Liver (tissue), 9 donors: ENCODE results near the gene AAMDC. TPM values are rescaled to one million over a fixed set of nuclear protein-coding genes. Genes with fewer than 3 reads are reported as not detected.

ENCODE experiments used
- DNase-seq: peaks from one replicate; pipeline ENCODE4 v3.0.0-alpha.2; 2017; ENCODE audit warnings: low spot score
- H3K27ac ChIP-seq, 2 donors: one replicate each; pipeline ENCODE4 v1.7.0; 2013; ENCODE audit warnings: inconsistent platforms in 2 of 2, low read length in 2 of 2, control low read depth in 1 of 2, low read depth in 1 of 2, mild to moderate bottlenecking in 1 of 2
- H3K27me3 ChIP-seq, 4 donors: one replicate each; pipeline versions ENCODE4 v1.6.1 to v1.7.0; 2013; ENCODE audit warnings: low read length in 3 of 4, inconsistent platforms in 1 of 4, mild to moderate bottlenecking in 1 of 4, moderate library complexity in 1 of 4; ENCODE audit not compliant: control insufficient read depth in 4 of 4, insufficient read depth in 4 of 4
- H3K36me3 ChIP-seq, 4 donors: one replicate each; pipeline versions ENCODE4 v1.6.1 to v1.7.0; 2013; ENCODE audit warnings: low read length in 3 of 4, mild to moderate bottlenecking in 3 of 4, low read depth in 1 of 4, moderate library complexity in 1 of 4; ENCODE audit not compliant: control insufficient read depth in 4 of 4, insufficient read depth in 3 of 4
- H3K4me1 ChIP-seq, 4 donors: one replicate each; pipeline versions ENCODE4 v1.6.1 to v1.7.0; 2013; ENCODE audit warnings: low read length in 3 of 4, mild to moderate bottlenecking in 3 of 4, moderate library complexity in 1 of 4; ENCODE audit not compliant: control insufficient read depth in 4 of 4, insufficient read depth in 4 of 4
- H3K4me3 ChIP-seq, 3 donors: one replicate each; pipeline versions ENCODE4 v1.6.1 to v1.7.0; 2013; ENCODE audit warnings: low read length in 3 of 3, control low read depth in 1 of 3, low read depth in 1 of 3, mild to moderate bottlenecking in 1 of 3
- H3K9ac ChIP-seq, 2 donors: one replicate each; pipeline ENCODE4 v1.7.0; 2013; ENCODE audit warnings: low read length in 2 of 2, mild to moderate bottlenecking in 2 of 2, moderate library complexity in 2 of 2, control low read depth in 1 of 2, low read depth in 1 of 2
- H3K9me3 ChIP-seq, 4 donors: one replicate each; pipeline versions ENCODE4 v1.6.1 to v1.7.0; 2013; ENCODE audit warnings: low read length in 3 of 4; ENCODE audit not compliant: control insufficient read depth in 4 of 4
- ATF3 ChIP-seq: IDR thresholded peaks from 2 replicates; pipeline ENCODE4 v1.6.1; 2016; ENCODE audit warnings: antibody characterized with exemption
- CTCF ChIP-seq: fragments of 150-350 bp; IDR thresholded peaks from 2 replicates; pipeline ENCODE4 v1.5.1; 2017; ENCODE audit warnings: improper control_type of control experiment, low read depth, low read length; ENCODE audit not compliant: missing input control
- FOXA1 ChIP-seq: IDR thresholded peaks from 2 replicates; pipeline ENCODE4 v1.6.1; 2016; ENCODE audit warnings: antibody characterized with exemption
- FOXA2 ChIP-seq: IDR thresholded peaks from 2 replicates; pipeline ENCODE4 v1.6.1; 2016; ENCODE audit warnings: antibody characterized with exemption
- GABPA ChIP-seq, 2 donors: IDR thresholded peaks in 1 of 2; conservative IDR thresholded peaks in 1 of 2; 2 replicates each; pipeline ENCODE4 v1.6.1; 2016; ENCODE audit warnings: antibody characterized with exemption in 2 of 2, mild to moderate bottlenecking in 1 of 2, moderate library complexity in 1 of 2
- HNF4A ChIP-seq, 2 donors: conservative IDR thresholded peaks; 2 replicates each; pipeline ENCODE4 v1.6.1; 2016; ENCODE audit warnings: antibody characterized with exemption in 2 of 2, mild to moderate bottlenecking in 2 of 2
- HNF4G ChIP-seq: IDR thresholded peaks from 2 replicates; pipeline ENCODE4 v1.6.1; 2016; ENCODE audit warnings: antibody characterized with exemption
- JUND ChIP-seq, 2 donors: IDR thresholded peaks; 2 replicates each; pipeline ENCODE4 v1.6.1; 2016; ENCODE audit warnings: antibody characterized with exemption in 2 of 2
- MAX ChIP-seq: IDR thresholded peaks from 2 replicates; pipeline ENCODE4 v1.6.1; 2016; ENCODE audit warnings: antibody characterized with exemption
- NR2F2 ChIP-seq: IDR thresholded peaks from 2 replicates; pipeline ENCODE4 v1.6.1; 2016; ENCODE audit warnings: antibody characterized with exemption
- REST ChIP-seq: IDR thresholded peaks from 2 replicates; pipeline ENCODE4 v1.6.1; 2016; ENCODE audit warnings: antibody characterized with exemption, mild to moderate bottlenecking
- RXRA ChIP-seq, 2 donors: IDR thresholded peaks; 2 replicates each; pipeline ENCODE4 v1.6.1; 2017 to 2018; ENCODE audit warnings: antibody characterized with exemption in 2 of 2, mild to moderate bottlenecking in 1 of 2
- SP1 ChIP-seq: IDR thresholded peaks from 2 replicates; pipeline ENCODE4 v1.6.1; 2018; ENCODE audit warnings: antibody characterized with exemption, mild to moderate bottlenecking
- YY1 ChIP-seq: IDR thresholded peaks from 2 replicates; pipeline ENCODE4 v1.6.1; 2016; ENCODE audit warnings: antibody characterized with exemption, mild to moderate bottlenecking
- ZBTB33 ChIP-seq: IDR thresholded peaks from 2 replicates; pipeline ENCODE4 v1.6.1; 2016; ENCODE audit warnings: antibody characterized with exemption
- WGBS: extraction: QIAGEN DNeasy Blood & Tissue Kit; methylation state at CpG from one replicate; pipeline ENCODE4 v1.1.7; 2013; 5-methylcytosine and 5-hydroxymethylcytosine counted together
- polyA plus RNA-seq, 2 donors: library from polyadenylated mRNA; stranded (reverse) in 1 of 2; unstranded in 1 of 2; fragments of 200-250 nt in 1 of 2; fragments of >200 nt in 1 of 2; fragmentation: Nextera tagmentation in 1 of 2; extraction: Ambion mirVana in 1 of 2; gene quantifications; one replicate each; pipeline versions ENCODE4 v1.2.1 to v1.2.3, GENCODE V29; 2013 to 2015
- total RNA-seq, 2 donors: library from RNA; depleted of rRNA; stranded (reverse); fragments of >200 nt; gene quantifications; one replicate each; pipeline ENCODE4 v1.2.3, GENCODE V29; 2014
- donor health status: healthy.
- donor health status: healthy.
- donor health status: healthy.
- donor health status: healthy.
- donor health status: healthy.

Gene AAMDC
- total and polyA plus RNA-seq, 4 donors, result 7.4 to 31.1 (median 13.7) TPM

- TF ChIP-seq REST (no peak), YY1 (no peak), JUND (IDR thresholded peaks at IDR 0.05) (no peak), RXRA (IDR thresholded peaks at IDR 0.05) (no peak)
Observed at GRCh38 chr11:77806415-77806814, 14.5 kb upstream of the AAMDC start (continued).

GRCh38 chr11:77806993-77807392 lies 14.0 kb upstream of the AAMDC start:
- no peak for DNase-seq

GRCh38 chr11:77813256-77813655 lies 7.7 kb upstream of the AAMDC start:
- 98% methylated on average over 9 of the region's 9 CpGs for WGBS
- no peak for TF ChIP-seq FOXA1
- no peak for TF ChIP-seq HNF4A (conservative IDR thresholded peaks at IDR 0.05)
- TF ChIP-seq FOXA2, result no peak
- TF ChIP-seq YY1, result no peak
- no peak for TF ChIP-seq HNF4G
- no peak for TF ChIP-seq GABPA (IDR thresholded peaks at IDR 0.05 in 1 of 2, conservative IDR thresholded peaks at IDR 0.05 in 1 of 2)
- TF ChIP-seq REST, result no peak
- no peak for TF ChIP-seq ATF3
- TF ChIP-seq SP1, result no peak
- no peak for TF ChIP-seq NR2F2
- TF ChIP-seq JUND (IDR thresholded peaks at IDR 0.05), result no peak
- TF ChIP-seq CTCF, result no peak
- TF ChIP-seq ZBTB33, result no peak
- no peak for TF ChIP-seq RXRA (IDR thresholded peaks at IDR 0.05)

More at GRCh38 chr11:77806993-77807392, 14.0 kb upstream of the AAMDC start:
- H3K27me3 ChIP-seq, result no peaks in the 10 kb centered on the region
- peaks cover 0 to 2% (median 0%) of the 10 kb centered on the region in 4 donors for H3K36me3 ChIP-seq
- peaks cover 0 to 2% (median 0%) of the 10 kb centered on the region in 4 donors for H3K4me1 ChIP-seq
- H3K9ac ChIP-seq, result no peak overlapping the region
- no peak overlapping the region for H3K4me3 ChIP-seq
- no peak overlapping the region for H3K27ac ChIP-seq
- H3K9me3 ChIP-seq, result no peaks in the 10 kb centered on the region
- no peak for TF ChIP-seq MAX
- TF ChIP-seq HNF4A (conservative IDR thresholded peaks at IDR 0.05), result no peak
- WGBS, result 97% methylated on average over 2 of the region's 2 CpGs

More at GRCh38 chr11:77813256-77813655, 7.7 kb upstream of the AAMDC start:
- no peaks in the 10 kb centered on the region for H3K27me3 ChIP-seq
- H3K9ac ChIP-seq, result no peak overlapping the region
- H3K4me3 ChIP-seq, result no peak overlapping the region
- peaks cover 0 to 2% (median 0%) of the 10 kb centered on the region in 4 donors for H3K36me3 ChIP-seq
- peaks cover 0 to 17% (median under 1%) of the 10 kb centered on the region in 4 donors for H3K4me1 ChIP-seq
- H3K9me3 ChIP-seq, result no peaks in the 10 kb centered on the region
- no peak for DNase-seq
- no peak overlapping the region for H3K27ac ChIP-seq
